ENCODE results near the gene CYB5RL.
"Not testable (repeated sequence)": the region's sequence is repeated elsewhere in the genome, so short reads cannot be mapped to it uniquely, and the experiment has no call there.

DNA sequence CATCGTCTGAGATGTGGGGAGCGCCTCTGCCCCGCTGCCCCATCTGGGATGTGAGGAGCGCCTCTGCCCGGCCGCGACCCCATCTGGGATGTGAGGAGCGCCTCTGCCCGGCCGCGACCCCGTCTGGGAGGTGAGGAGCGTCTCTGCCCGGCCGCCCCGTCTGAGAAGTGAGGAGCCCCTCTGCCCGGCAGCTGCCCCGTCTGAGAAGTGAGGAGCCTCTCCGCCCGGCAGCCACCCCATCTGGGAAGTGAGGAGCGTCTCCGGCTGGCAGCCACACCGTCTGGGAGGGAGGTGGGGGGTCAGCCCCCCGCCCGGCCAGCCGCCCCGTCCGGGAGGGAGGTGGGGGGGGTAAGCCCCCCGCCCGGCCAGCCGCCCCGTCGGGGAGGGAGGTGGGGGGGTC lies 33.4 kb upstream of the CYB5RL start:
- TF ChIP-seq POLR2AphosphoS5 (IDR thresholded peaks at IDR 0.05; ENCODE audit: low read depth, low read length); POLR2A (IDR thresholded peaks at IDR 0.05; ENCODE audit: low read depth, low read length); TAF1 (IDR thresholded peaks at IDR 0.05; ENCODE audit: borderline replicate concordance, low read depth, low read length): not testable (repeated sequence)

All from GM12892 (cell line).